GM21576 (cell line): Measurements from ENCODE around the gene RAB9B.

Source experiments
- ATAC-seq: cut with Tn5 transposase; IDR thresholded peaks from one replicate; pipeline ENCODE4 v1.9.1; 2021; ENCODE audit warnings: mild to moderate bottlenecking, moderate library complexity; ENCODE audit not compliant: unreplicated experiment

RAB9B gene

GRCh38 chrX:103773445-103773844, 58.6 kb downstream of the RAB9B start:
- no peak for ATAC-seq
